ENCODE measurements around the gene SRD5A3.

SRD5A3 gene

GRCh38 chr4:55363691-55364351 is 17.8 kb downstream of the SRD5A3 start:
- no peak for TF ChIP-seq YY1 (IDR thresholded peaks at IDR 0.05; ENCODE audit: low read depth)
- TF ChIP-seq EGR1 (IDR thresholded peaks at IDR 0.05): no peak

GRCh38 chr4:55364691-55365344 is 18.8 kb downstream of the SRD5A3 start:
- TF ChIP-seq TEAD4 (IDR thresholded peaks at IDR 0.05) (no peak), REST (IDR thresholded peaks at IDR 0.05; ENCODE audit: low read depth) (no peak), TAF1 (IDR thresholded peaks at IDR 0.05; ENCODE audit: low read depth) (no peak), EP300 (IDR thresholded peaks at IDR 0.05; ENCODE audit: borderline replicate concordance) (no peak), ZBTB7A (IDR thresholded peaks at IDR 0.05; ENCODE audit: low read depth) (no peak), CREB1 (IDR thresholded peaks at IDR 0.05; ENCODE audit: low read depth) (no peak)

GRCh38 chr4:55365345-55365728 is 19.3 kb downstream of the SRD5A3 start:
- no peak for TF ChIP-seq CEBPB (IDR thresholded peaks at IDR 0.05)

- TF ChIP-seq TEAD4 (IDR thresholded peaks at IDR 0.05) (no peak), NFIC (IDR thresholded peaks at IDR 0.05) (no peak), REST (IDR thresholded peaks at IDR 0.05; ENCODE audit: low read depth) (no peak), EP300 (IDR thresholded peaks at IDR 0.05; ENCODE audit: borderline replicate concordance) (no peak), FOXM1 (IDR thresholded peaks at IDR 0.05; ENCODE audit: borderline replicate concordance, low read depth) (no peak), ZBTB7A (IDR thresholded peaks at IDR 0.05; ENCODE audit: low read depth) (no peak), TAF1 (IDR thresholded peaks at IDR 0.05; ENCODE audit: low read depth) (no peak), MAX (IDR thresholded peaks at IDR 0.05) (no peak), YY1 (IDR thresholded peaks at IDR 0.05; ENCODE audit: low read depth) (no peak), CREB1 (IDR thresholded peaks at IDR 0.05; ENCODE audit: low read depth) (no peak), EGR1 (IDR thresholded peaks at IDR 0.05) (no peak), RAD21 (IDR thresholded peaks at IDR 0.05; ENCODE audit: low read depth) (no peak), USF1 (IDR thresholded peaks at IDR 0.05) (no peak), TCF12 (IDR thresholded peaks at IDR 0.05; ENCODE audit: low read depth) (no peak), CEBPB (IDR thresholded peaks at IDR 0.05) (no peak)
Measured at GRCh38 chr4:55366621-55367020, 20.6 kb downstream of the SRD5A3 start.

GRCh38 chr4:55367084-55367722 is 21.2 kb downstream of the SRD5A3 start:
- no peak for TF ChIP-seq EP300 (IDR thresholded peaks at IDR 0.05; ENCODE audit: borderline replicate concordance)
- no peak for TF ChIP-seq FOXM1 (IDR thresholded peaks at IDR 0.05; ENCODE audit: borderline replicate concordance, low read depth)
- no peak for TF ChIP-seq TAF1 (IDR thresholded peaks at IDR 0.05; ENCODE audit: low read depth)
- no peak for TF ChIP-seq EGR1 (IDR thresholded peaks at IDR 0.05)
- TF ChIP-seq TCF12 (IDR thresholded peaks at IDR 0.05; ENCODE audit: low read depth): no peak
- TF ChIP-seq NFIC (IDR thresholded peaks at IDR 0.05): no peak
- no peak for TF ChIP-seq TEAD4 (IDR thresholded peaks at IDR 0.05)

- TF ChIP-seq TEAD4 (IDR thresholded peaks at IDR 0.05) (no peak), ZBTB7A (IDR thresholded peaks at IDR 0.05; ENCODE audit: low read depth) (no peak), NFIC (IDR thresholded peaks at IDR 0.05) (no peak), USF1 (IDR thresholded peaks at IDR 0.05) (no peak), EGR1 (IDR thresholded peaks at IDR 0.05) (no peak), FOXM1 (IDR thresholded peaks at IDR 0.05; ENCODE audit: borderline replicate concordance, low read depth) (no peak), CREB1 (IDR thresholded peaks at IDR 0.05; ENCODE audit: low read depth) (no peak), CEBPB (IDR thresholded peaks at IDR 0.05) (no peak), REST (IDR thresholded peaks at IDR 0.05; ENCODE audit: low read depth) (no peak), TCF12 (IDR thresholded peaks at IDR 0.05; ENCODE audit: low read depth) (no peak)
Measured at GRCh38 chr4:55369968-55370367, 23.9 kb downstream of the SRD5A3 start.
